NOMO-1 (cell line): ENCODE results near the gene ACACA.
A peak's percentile ranks its signal among the peaks of the same experiment; 100 is the strongest.

Source experiments
- DNase-seq, 2 experiments: peaks; one replicate each; lab custom pipeline; 2025; ENCODE audit not compliant: unreplicated experiment in 2 of 2; lab: John Stamatoyannopoulos, UW

ACACA gene

DNA sequence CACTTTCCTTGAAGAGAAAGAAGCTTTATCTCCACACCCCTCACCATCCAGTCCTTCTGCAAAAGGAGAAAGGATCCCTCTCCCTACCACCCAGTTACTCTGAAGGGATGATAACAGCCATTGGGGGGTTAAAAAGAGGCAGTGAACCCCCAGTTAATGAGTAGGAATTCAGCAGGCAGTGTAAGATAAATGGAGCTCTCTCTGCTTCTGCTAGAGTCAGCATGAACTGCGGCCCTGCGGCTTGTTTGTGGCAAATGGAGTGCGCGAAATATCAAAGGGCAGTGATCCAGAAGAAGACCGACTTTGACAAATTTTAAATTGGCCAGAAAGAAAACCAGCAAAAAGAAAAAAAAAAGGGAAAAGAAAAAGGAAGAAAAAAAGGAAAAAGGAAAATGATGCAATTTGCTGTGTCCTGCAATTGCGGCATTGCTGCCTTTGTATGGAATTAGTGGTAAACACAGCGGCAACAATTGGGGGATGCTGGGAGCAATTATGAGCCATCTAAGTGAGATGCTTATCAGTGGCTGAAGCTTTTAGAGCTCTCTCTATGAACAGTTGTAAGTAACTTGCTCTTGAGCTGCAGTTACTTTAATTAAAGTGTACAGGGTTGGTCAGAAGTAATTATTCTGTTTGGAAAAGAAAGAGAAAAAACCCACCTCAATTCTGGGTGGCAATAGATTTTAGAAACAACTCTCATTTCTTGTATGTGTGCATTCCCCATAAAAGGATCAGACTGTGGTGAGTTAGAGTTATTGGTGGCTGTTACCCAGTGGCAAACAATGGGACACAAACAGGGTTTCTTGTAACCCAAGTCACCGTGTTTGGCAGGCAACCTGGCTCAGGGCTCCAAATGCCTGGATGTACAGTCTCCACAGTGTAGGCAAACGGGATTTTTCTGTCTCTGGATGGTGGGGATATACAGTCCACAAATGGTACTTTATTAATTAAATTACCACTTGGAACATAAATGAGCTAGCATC is 296.6 kb downstream of the ACACA start:
- no peak for DNase-seq

DNA sequence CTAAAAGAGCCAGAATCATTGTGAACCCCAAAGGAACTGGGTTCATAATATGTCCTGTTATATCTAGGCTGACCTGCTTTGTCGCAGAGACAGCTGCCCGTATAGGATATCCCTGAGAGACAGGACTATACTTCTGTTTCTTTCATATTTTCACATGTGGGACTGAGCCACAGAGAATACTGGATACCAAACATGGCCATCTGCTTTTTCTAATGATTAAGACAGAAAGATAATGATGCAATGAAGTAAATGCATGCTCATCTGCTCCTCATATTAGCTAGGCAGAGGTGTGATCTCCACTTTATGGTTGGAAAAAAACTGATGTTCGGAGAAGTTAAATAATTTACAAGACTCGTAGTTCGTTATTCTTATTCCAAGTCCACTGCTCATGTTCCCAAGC is 297.5 kb downstream of the ACACA start:
- DNase-seq: no peak

DNA sequence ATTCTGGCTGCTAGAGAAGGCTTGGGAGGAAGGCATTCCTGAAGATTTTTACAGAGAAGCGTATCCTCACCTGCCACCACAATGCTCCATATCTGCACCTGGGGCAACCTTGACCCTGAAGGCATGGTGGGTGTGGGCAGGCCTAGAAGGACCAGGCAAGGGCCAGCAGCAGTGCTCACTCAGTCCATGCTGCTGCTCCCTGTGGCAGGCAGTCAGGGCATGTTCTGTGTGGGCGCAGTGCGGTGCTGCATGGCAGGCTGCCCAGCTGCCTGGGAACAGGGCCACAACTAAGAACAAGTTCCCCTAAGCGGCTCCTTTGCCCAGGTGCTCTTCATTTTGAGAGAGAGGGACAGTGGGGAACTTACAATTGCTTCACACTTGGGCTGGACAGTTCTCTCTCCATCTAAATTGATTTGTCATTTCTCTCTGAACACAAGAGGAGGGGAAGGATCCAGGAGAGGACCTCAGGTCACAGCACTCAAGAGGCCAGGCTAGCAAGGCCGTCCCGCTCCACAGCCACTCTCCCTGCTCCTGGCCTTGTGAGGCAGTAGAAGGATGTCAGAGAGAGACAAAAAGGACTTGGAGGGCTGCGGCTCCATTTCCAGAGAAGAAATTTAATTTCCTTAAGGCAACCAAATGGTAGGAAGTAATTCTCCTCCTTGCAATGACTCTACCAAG is 299.1 kb downstream of the ACACA start:
- DNase-seq: no peak

GRCh38 chr17:37106049-37106448 is 300.6 kb downstream of the ACACA start:
- DNase-seq: no peak

GRCh38 chr17:37103231-37103630 is 303.4 kb downstream of the ACACA start:
- DNase-seq: no peak

DNA sequence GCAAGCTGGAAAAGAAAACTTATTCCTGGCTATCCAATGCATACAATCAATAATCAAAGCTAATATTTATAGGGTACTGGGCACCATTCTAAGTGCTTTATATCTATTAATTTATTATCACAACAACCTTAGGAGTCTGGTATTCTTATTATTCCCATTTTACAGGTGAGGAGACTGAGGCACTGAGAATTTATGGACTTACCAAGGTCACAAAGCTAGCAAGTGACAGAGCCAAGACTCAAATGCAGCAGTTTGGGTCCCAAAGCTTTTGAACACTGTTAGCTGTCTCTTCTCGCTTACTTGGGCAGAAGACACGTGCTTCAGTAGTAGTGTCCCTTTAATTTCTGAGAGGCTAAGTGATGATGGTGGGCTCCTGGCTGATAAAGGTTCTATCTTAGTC is 305.3 kb downstream of the ACACA start:
- no peak for DNase-seq

GRCh38 chr17:37100231-37100630 is 306.4 kb downstream of the ACACA start:
- peak; percentile 42 to 63 for DNase-seq

DNA sequence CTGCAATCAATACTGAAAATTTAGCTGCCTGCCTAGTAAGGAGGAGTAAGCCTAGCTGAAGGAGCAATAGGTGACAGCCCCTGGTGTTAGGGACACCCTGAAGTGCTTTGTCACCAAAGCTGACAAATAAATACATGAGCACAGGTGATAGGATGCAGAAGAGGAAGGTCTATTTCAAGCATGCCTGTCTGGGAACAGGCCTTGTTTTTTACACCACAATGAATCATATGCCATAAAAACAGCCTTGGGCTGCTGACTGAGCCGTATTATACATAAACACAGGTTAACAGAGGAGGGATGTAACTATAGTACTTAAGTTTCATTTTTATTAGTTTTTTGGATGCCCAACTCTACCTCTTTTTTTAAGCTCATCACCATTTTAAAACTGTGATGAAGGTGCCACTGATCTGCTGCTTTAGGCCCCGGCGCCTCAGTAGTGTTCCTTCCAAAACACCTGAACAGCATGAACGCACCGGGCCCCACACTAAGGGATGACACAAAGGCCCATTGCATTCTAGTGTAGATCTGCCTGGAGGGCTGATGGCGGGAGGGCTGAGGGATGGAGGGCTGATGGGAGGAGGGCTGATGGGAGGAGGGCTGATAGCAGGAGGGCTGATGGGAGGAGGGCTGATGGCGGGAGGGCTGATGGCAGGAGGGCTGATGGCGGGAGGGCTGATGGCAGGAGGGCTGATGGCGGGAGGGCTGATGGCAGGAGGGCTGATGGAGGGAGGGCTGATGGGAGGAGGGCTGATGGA is 307.5 kb downstream of the ACACA start:
- DNase-seq: no peak

GRCh38 chr17:37098152-37098551 is 308.5 kb downstream of the ACACA start:
- no peak for DNase-seq

GRCh38 chr17:37097154-37097553 is 309.5 kb downstream of the ACACA start:
- no peak for DNase-seq

GRCh38 chr17:37096071-37096470 is 310.6 kb downstream of the ACACA start:
- DNase-seq: no peak

DNA sequence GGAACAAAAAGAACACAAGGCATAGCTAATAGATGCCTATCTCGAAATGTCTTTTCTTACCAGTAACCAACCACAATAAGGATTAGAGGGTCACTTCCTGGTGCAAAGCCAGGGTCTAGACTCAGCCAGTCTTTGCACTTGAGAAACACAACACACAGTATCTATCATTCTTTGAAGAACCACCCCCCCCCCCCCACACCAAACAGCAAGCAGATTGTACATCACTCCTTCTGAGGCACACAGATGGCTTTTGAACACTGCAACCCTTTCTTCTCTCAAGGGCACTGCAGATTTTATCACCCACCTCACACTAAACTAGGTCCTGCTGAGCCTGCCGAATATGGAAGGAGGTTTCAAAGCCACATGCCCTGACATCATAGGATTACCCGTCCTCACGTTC is 312.2 kb downstream of the ACACA start:
- no peak for DNase-seq

DNA sequence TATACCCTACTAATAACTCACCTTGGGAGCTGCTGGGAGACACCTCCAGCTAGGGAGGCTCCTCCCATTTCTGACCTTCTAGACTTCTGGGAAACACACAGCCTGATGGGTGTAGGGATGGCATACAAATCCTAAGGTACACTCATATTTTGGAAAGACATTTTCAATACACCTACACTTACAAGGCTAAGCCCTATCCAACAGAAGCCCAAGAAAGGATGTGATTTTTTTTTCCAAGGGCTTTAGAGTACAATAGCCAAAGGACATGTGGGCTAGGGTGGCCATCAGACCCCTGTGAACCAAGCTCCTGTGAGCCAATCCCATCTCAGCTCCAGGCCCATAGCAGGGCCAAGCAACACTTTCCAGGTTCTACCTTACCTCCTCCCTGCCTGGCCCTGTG is 313.9 kb downstream of the ACACA start:
- DNase-seq: no peak

DNA sequence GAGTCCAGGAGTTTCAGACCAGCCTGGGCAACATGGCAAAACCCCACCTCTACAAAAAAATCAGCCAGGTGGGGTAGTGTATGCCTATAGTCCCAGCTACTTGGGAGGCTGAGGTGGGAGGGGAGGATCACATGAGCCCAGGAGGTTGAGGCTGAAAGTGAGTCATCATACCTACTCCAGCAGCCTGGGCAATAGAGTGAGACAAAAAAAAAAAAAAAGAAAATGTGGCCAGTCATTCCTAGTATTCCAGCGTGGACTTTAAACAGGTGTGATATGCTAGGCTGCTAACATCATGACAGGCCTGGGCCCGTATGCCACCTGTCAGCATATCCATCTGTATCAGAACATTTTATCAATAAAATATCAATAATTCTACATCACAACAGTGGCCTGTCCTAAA is 314.6 kb downstream of the ACACA start:
- no peak for DNase-seq

DNA sequence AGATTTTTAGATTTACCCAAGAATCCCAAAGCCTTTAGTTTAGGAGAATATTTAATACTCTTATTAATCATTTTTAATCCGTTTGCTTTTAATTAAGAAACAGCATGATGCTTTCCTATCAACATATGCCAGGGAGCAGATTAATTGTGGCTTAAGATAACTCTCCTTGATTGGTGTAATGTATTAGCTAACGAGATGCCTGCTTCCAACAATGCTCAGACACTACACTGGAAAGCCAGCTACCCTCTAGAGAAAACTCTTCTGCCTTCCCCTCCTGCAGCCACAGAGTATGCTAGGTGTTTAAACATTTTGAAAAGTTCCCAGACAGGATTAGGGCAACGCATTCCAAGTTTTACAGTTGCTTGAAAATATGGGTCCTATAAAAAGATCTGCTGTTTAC is 315.7 kb downstream of the ACACA start:
- DNase-seq: no peak

DNA sequence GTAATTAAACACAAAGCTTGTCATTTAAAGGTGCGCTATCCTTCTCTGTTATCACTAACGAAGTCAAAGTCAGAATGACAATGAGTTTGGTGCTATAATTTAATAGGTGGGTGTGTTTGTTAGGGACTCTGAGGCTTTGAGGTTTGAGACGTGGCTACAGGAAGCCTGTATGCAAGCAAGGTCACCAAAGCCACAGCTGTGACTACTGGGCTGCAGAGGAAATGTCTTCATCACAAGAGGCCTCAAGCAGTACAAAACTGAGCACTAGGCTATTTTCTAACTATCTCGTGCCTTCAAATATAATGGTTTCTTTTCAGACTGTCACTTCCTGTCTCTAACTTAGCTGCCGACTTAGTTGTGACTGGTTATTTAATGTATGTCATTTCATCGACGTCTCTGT is 316.7 kb downstream of the ACACA start:
- DNase-seq: peak; percentile 54 to 93

DNA sequence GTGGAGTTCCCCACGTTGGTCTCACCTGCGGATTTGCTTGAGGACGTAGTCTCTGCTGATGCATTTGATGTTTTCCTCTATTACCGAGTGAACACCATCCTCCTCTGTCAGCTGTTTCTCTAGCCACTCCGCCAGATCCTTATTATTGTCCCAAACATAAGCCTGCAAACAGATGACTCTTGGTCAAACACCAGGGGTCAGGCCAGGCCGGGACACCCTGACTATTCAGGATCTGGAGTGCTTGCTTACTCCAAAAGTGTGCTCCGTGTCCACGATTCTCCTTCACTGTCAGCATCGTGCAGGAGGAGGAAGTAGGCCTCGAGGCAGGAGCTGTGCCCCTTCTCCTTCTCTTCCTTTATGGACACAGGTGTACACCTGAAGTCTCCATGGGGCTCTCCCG is 317.7 kb downstream of the ACACA start:
- DNase-seq: no peak

DNA sequence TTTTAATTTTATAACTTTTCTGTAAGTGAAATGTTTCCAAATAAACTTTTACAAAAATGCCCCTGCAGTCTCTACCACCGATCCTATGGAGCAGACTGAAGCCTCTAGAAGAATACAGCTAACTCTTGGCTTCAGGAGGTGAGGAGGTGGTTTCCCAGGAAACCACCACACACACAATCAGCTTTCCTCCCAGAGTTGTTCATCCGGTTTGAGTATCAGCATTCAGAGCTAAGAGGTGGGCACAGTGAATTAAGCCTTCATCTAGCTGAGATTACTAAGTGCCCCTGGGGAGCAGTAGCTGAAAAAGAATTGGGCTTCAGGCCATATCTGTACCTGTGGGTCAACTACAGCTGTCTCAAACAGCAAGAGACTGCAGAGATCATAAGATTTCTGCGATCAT is 318.2 kb downstream of the ACACA start:
- DNase-seq: no peak

DNA sequence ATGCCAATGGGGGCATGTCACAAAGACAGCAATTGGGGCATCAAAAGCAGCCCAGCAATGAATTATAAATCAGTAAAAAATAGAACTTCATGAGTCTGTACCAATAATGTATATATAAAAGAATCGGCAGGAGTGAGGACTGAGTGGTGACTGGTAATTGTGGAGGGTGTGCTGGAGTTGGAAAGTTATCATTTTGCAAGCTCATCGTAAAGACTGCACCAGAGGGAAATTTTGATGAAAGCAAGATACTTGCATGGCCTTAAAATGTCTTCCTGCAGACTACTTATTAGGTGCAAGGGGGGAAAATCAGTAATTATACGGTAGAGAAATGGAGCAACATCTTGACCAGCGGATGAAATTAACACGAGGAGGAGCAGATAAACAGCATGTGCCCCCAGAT is 319.0 kb downstream of the ACACA start:
- DNase-seq: no peak

DNA sequence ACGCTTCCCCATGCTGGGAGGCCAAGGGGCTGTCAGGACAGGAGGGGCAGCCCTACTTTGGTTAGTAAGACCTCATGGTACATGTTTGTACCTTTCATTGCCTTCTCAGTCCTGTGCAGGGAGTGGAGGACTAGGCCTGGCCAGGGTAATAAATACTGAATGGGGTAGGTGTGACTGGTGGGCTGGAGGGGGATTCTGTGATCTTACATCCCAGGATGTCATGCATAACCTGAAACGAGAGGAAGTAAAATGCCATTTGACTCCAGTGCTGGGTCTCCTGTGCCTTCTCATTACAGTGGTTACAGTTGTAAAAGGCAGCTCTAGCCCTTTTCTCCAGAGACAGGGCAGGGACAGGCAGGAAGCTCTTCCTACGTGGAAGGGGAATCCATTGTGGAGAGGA is 319.7 kb downstream of the ACACA start:
- DNase-seq: no peak

DNA sequence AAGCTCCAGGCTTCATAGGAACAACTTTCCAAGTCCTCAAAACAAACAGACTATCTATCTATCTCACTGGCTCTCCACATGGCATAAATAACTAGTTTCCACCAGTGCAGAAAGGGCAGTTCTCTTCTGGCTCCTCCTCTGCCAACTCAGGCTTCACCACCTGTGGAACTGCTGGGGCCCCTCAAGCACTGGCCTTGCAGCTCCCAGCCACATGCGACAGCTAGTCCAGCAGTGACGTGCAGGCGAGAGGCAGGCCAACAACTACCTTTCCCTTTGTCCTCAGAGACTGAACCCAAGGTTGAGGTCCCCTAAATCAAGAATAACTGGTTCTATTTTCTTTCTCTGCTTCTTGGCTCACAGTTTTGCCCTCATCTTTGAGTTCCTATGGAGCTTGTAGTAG is 320.3 kb downstream of the ACACA start:
- DNase-seq: no peak
